Upper lobe of left lung (tissue), 4 donors: ENCODE results near the gene SYNE4.
"Not testable (repeated sequence)": the region's sequence is repeated elsewhere in the genome, so short reads cannot be mapped to it uniquely, and the experiment has no call there.

ENCODE experiments used
- EP300 ChIP-seq, 4 donors: sonication (generic); formaldehyde crosslinking; IDR thresholded peaks; one replicate each; pipeline ENCODE4 v1.5.1; 2017; ENCODE audit warnings: antibody characterized with exemption in 4 of 4, control low read depth in 2 of 4
- POLR2A ChIP-seq, 4 donors: fragments of 450-650 bp; IDR thresholded peaks; one replicate each; pipeline ENCODE4 v1.5.1; 2016 to 2017; ENCODE audit warnings: antibody characterized with exemption in 4 of 4, mild to moderate bottlenecking in 2 of 4
- POLR2AphosphoS5 ChIP-seq, 2 donors: sonication (generic); formaldehyde crosslinking; IDR thresholded peaks; one replicate each; pipeline ENCODE4 v1.5.1; 2017; ENCODE audit warnings: antibody characterized with exemption in 2 of 2
- TF ChIP-seq, protein P1 (sequence below), 6 experiments: fragments of 450-650 bp in 4 of 6; fragments of 200-600 bp in 2 of 6; sonication (generic) in 2 of 6; IDR thresholded peaks; one replicate each; pipeline ENCODE4 v1.5.1; 2016 to 2019; ENCODE audit warnings: antibody characterized with exemption in 6 of 6

DNA sequence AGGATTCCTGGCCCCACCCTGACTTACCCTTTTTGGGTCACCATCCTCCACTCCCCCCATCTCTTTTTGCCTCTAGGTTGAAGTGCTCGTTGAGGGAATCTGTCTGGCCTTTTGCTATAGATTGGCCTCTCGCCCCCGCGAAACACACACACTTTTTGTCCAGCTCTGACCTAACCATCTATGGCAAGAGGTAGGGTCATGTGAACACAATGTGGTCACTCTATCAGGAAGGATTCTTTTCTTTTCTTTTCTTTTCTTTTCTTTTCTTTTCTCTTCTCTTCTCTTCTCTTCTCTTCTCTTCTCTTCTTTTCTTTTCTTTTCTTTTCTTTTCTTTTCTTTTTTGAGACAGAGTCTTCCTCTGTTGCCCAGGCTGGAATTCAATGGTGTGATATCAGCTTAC is 27.6 kb downstream of the SYNE4 start:
- TF ChIP-seq, protein P1, sequence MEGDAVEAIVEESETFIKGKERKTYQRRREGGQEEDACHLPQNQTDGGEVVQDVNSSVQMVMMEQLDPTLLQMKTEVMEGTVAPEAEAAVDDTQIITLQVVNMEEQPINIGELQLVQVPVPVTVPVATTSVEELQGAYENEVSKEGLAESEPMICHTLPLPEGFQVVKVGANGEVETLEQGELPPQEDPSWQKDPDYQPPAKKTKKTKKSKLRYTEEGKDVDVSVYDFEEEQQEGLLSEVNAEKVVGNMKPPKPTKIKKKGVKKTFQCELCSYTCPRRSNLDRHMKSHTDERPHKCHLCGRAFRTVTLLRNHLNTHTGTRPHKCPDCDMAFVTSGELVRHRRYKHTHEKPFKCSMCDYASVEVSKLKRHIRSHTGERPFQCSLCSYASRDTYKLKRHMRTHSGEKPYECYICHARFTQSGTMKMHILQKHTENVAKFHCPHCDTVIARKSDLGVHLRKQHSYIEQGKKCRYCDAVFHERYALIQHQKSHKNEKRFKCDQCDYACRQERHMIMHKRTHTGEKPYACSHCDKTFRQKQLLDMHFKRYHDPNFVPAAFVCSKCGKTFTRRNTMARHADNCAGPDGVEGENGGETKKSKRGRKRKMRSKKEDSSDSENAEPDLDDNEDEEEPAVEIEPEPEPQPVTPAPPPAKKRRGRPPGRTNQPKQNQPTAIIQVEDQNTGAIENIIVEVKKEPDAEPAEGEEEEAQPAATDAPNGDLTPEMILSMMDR (IDR thresholded peaks at IDR 0.05), result not testable (repeated sequence)
- not testable (repeated sequence) for TF ChIP-seq POLR2A, POLR2AphosphoS5, EP300 (IDR thresholded peaks at IDR 0.05)
